ENCODE measurements around the gene CD160. TPM values are rescaled to one million over a fixed set of nuclear protein-coding genes. Genes with fewer than 3 reads are reported as not detected.

CD160 gene
- total and polyA plus RNA-seq, 2 of the 4 experiments (the other 2 are of a cell fraction), result not detected

DNA sequence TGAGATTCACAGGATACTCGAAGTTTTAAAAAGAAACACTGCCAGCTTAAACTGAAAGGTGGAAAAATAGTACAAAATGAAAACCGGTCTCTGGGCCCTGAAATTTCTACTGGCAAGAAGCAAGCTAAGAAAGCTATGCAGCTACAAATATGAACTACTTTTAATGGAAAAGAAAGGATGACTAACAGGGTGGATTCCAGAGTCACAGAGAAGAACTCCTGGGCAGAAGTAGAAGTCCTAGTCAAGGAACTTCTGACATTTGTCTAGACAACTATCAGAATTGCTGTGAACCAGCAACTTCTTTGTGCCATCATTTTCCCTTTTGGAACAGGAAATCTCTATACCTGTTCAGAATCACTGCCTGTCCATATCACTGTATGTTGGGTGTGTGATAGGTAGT is 38.1 kb downstream of the CD160 start:
- Histone ChIP-seq H2AK5ac (ENCODE audit: low read depth, low read length) (no peak overlapping the region), H3K4me3 (ENCODE audit: insufficient read depth, low read depth, low read length) (no peak overlapping the region), H3K27ac (ENCODE audit: insufficient read depth, low read length) (no peak overlapping the region), H3K27me3 (ENCODE audit: control insufficient read depth, insufficient read depth, low read length) (no peaks in the 10 kb centered on the region), H3K56ac (ENCODE audit: extremely low read depth, insufficient read depth, low read length) (no peak overlapping the region), H2AFZ (replicated peaks; ENCODE audit: low read length, poor library complexity) (no peak overlapping the region), H3K9ac (ENCODE audit: low read depth, low read length) (no peak overlapping the region), H4K8ac (ENCODE audit: low read depth in 2 of 2, low read length in 2 of 2) (no peak overlapping the region), H3K79me1 (ENCODE audit: low read depth in 1 of 2, low read length in 2 of 2) (peaks cover 26 to 78% of the 10 kb centered on the region in 2 experiments), H3K4ac (ENCODE audit: low read depth, low read length) (no peak overlapping the region), H2AK9ac (replicated peaks; ENCODE audit: low read depth, low read length, poor library complexity) (no peak overlapping the region), H2BK5ac (ENCODE audit: low read depth, low read length, poor library complexity, severe bottlenecking) (no peak overlapping the region), H3K9me1 (ENCODE audit: insufficient read depth, low read length) (0 out of 2 replicates have a peak, but pooled peaks cover 3% of the 10 kb centered on the region), H3K23ac (ENCODE audit: low read depth, low read length) (no peak overlapping the region), H3K18ac (ENCODE audit: low read depth, low read length) (no peak overlapping the region), H4K91ac (ENCODE audit: insufficient read depth, low read depth, low read length) (no peak overlapping the region), H2BK15ac (ENCODE audit: low read depth, low read length) (no peak overlapping the region), H2BK120ac (ENCODE audit: low read depth, low read length) (no peak overlapping the region), H4K5ac (ENCODE audit: low read depth, low read length) (no peak overlapping the region; the same call in 1 of the 2 replicates), H3K4me1 (ENCODE audit: control insufficient read depth, insufficient read depth, low read length) (peaks cover under 1% of the 10 kb centered on the region; the same call in 1 of the 2 replicates), H2BK20ac (ENCODE audit: low read depth, low read length) (no peak overlapping the region), H4K20me1 (ENCODE audit: insufficient read depth, low read length) (no peaks in the 10 kb centered on the region), H3K4me2 (ENCODE audit: low read depth, low read length) (no peak overlapping the region), H3K9me3 (ENCODE audit: control insufficient read depth, insufficient read depth, low read length) (peaks cover 2% of the 10 kb centered on the region; the same call in 1 of the 2 replicates), H3K36me3 (ENCODE audit: control insufficient read depth, insufficient read depth, low read length) (peaks cover 13% of the 10 kb centered on the region), H3K14ac (replicated peaks; ENCODE audit: low read depth, low read length) (no peak overlapping the region)
- WGBS, 2 experiments (ENCODE audit: extremely low coverage in 2 of 2, insufficient read length in 1 of 2), result no CpG with 5 or more reads among the region's 2 CpGs
- ChIA-PET CTCF (interaction anchor here (1.1 kb wide), 1 partner anchor 47 kb away, joined by 5 read pairs; no protein-coding TSS in a partner anchor), POLR2A (ENCODE audit: unreplicated experiment) (no interaction called here)
- dilution Hi-C loops (cut with HindIII; ENCODE audit: low sequenced_read_pairs, unreplicated experiment), result no loop called here
- BruUV-seq (replicated peaks), result no TSS peak
- DNase-seq, result peak; percentile 35
- TF ChIP-seq MAZ (IDR thresholded peaks at IDR 0.05; ENCODE audit: borderline replicate concordance, low read depth, low read length) (no peak), FOS (IDR thresholded peaks at IDR 0.05; ENCODE audit: low read depth, low read length) (no peak), RFX5 (IDR thresholded peaks at IDR 0.05; ENCODE audit: low read depth, low read length) (no peak)
- in situ Hi-C loops (cut with MboI; ENCODE audit: low sequenced_read_pairs), result no loop called here
- 0 out of 2 replicates have a peak, but pooled peaks have one; percentile 24 for ATAC-seq (ENCODE audit: low read depth)
- intact Hi-C loops (cut with micrococcal nuclease), result no loop called here
